Peyer's patch (tissue), 4 donors: ENCODE results near the gene UGT1A9.

Experiments used
- POLR2A ChIP-seq, 2 donors: fragments of 450-650 bp; IDR thresholded peaks; one replicate each; pipeline ENCODE4 v1.5.1; 2017; ENCODE audit warnings: antibody characterized with exemption in 2 of 2, mild to moderate bottlenecking in 2 of 2, moderate library complexity in 2 of 2
- TF ChIP-seq, protein P1 (sequence below), 6 experiments: fragments of 450-650 bp in 4 of 6; fragments of 200-600 bp in 2 of 6; sonication (generic) in 1 of 6; IDR thresholded peaks; one replicate each; pipeline ENCODE4 v1.5.1; 2017 to 2019; ENCODE audit warnings: antibody characterized with exemption in 6 of 6, mild to moderate bottlenecking in 3 of 6, moderate library complexity in 1 of 6

DNA sequence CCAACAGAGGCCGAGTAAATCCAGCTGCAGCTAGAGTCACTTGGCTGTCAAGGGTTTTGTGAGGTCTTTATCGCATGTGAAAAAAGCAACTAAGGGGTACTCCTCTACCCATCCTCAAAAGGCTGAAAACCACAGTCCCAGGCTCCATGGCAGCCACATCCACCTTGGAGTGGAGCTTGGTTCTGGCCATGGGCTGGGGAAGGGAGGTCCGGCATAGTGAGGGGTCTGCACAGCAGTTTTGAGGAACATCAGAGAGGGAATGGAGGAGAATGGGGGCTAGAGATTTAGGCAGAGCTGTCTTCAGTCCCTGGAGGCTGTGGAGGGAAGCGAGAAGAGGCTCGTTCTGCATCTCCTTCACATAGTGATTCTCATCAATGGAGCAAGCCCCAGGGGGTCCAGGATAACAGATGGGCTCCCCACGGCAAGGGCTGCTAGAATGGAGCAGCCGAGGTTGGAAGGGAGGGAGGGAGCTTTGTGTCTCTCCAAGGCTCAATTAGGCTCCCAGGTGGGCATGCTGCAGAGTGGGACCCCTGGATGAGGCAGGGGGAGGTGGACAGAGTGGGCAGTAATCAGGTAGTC is 127.5 kb downstream of the UGT1A9 start:
- TF ChIP-seq POLR2A (IDR thresholded peaks at IDR 0.05), result no peak
- TF ChIP-seq, protein P1, sequence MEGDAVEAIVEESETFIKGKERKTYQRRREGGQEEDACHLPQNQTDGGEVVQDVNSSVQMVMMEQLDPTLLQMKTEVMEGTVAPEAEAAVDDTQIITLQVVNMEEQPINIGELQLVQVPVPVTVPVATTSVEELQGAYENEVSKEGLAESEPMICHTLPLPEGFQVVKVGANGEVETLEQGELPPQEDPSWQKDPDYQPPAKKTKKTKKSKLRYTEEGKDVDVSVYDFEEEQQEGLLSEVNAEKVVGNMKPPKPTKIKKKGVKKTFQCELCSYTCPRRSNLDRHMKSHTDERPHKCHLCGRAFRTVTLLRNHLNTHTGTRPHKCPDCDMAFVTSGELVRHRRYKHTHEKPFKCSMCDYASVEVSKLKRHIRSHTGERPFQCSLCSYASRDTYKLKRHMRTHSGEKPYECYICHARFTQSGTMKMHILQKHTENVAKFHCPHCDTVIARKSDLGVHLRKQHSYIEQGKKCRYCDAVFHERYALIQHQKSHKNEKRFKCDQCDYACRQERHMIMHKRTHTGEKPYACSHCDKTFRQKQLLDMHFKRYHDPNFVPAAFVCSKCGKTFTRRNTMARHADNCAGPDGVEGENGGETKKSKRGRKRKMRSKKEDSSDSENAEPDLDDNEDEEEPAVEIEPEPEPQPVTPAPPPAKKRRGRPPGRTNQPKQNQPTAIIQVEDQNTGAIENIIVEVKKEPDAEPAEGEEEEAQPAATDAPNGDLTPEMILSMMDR (IDR thresholded peaks at IDR 0.05), result no peak
